H1 (cell line): ENCODE results near the gene DGKH. TPM values are rescaled to one million over a fixed set of nuclear protein-coding genes. Genes with fewer than 3 reads are reported as not detected.

ENCODE experiments used
- polyA plus RNA-seq, 7 experiments: library from polyadenylated mRNA; depleted of rRNA in 3 of 7; stranded (reverse) in 5 of 7; unstranded in 2 of 7; fragments of >200 nt in 5 of 7; fragments of 200-250 nt in 2 of 7; gene quantifications; 1 replicate in 5 of 7; 2 replicates in 1 of 7; 4 replicates in 1 of 7; pipeline versions ENCODE4 v1.2.1 to v1.2.3, GENCODE V29; 2011 to 2013; ENCODE audit warnings: missing spikeins in 2 of 7, mixed read lengths in 2 of 7
- total RNA-seq: library from RNA; stranded (reverse); fragmentation: NEBNext Ultra II Directional; extraction: Animal tissue kit (Norgen Biotek cat#: 25700); gene quantifications from 2 replicates; pipeline ENCODE4 v1.2.1, GENCODE V29; 2021
- TF ChIP-seq, protein P1 (sequence below), 3 experiments: IDR thresholded peaks; 1 replicate in 2 of 3; 2 replicates in 1 of 3; pipeline versions ENCODE4 v1.5.1 to v1.6.1; 2011; ENCODE audit warnings: low read length in 3 of 3, mild to moderate bottlenecking in 3 of 3, inconsistent platforms in 2 of 3, low read depth in 1 of 3, moderate library complexity in 1 of 3; ENCODE audit not compliant: insufficient read depth in 1 of 3; ENCODE audit errors: control extremely low read depth in 1 of 3

DGKH gene
- total and polyA plus RNA-seq, 2 of the 8 experiments (the other 6 are each of a cell fraction or from before 2014, with no cell fraction given): 2.1 to 7.9 TPM

DNA sequence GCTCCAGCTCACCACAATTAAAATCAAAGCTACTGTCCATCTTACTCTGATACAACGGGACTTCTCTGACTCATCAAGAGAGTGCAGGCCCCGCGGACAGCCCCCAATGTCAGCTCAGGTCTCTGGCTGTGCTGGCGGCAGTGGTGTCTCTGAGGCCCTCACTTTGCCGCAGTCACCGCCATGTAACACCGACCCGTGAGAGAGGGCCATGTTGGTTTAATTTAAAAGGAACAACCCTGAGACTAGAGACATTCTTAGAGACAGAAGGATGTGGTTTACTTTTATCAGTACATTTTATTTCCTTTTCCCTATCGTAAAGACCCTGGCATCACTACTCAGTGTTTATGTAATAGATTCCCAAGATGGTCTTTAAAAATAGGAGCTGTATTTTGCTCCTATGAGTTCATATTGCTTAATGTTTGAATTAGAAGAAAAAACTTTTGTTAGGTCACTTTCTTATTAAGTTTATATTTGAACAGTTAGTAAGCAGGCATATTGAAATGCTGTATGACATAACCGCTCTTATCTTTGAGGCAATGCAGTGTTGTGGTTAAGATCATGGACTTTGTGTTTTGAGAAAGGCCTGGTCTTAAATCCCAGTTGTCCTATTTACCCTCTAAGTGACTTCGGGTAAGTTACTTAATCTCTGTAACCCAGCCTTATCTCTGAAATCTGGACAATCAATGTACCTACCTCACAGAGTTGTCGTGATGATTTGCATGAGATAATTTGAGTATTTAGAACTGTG lies 23.4 kb downstream of the DGKH start (continued):
- TF ChIP-seq, protein P1, sequence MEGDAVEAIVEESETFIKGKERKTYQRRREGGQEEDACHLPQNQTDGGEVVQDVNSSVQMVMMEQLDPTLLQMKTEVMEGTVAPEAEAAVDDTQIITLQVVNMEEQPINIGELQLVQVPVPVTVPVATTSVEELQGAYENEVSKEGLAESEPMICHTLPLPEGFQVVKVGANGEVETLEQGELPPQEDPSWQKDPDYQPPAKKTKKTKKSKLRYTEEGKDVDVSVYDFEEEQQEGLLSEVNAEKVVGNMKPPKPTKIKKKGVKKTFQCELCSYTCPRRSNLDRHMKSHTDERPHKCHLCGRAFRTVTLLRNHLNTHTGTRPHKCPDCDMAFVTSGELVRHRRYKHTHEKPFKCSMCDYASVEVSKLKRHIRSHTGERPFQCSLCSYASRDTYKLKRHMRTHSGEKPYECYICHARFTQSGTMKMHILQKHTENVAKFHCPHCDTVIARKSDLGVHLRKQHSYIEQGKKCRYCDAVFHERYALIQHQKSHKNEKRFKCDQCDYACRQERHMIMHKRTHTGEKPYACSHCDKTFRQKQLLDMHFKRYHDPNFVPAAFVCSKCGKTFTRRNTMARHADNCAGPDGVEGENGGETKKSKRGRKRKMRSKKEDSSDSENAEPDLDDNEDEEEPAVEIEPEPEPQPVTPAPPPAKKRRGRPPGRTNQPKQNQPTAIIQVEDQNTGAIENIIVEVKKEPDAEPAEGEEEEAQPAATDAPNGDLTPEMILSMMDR (IDR thresholded peaks at IDR 0.05; ENCODE audit: control extremely low read depth in 1 of 3, insufficient read depth in 1 of 3, low read depth in 1 of 3, low read length in 3 of 3): no peak
